ENCODE data around the gene TANGO6. TPM values are rescaled to one million over a fixed set of nuclear protein-coding genes. Genes with fewer than 3 reads are reported as not detected.

Gene TANGO6
- total RNA-seq, 6 donors from 2014 or later = 11.7 to 30.4 (median 15.5) TPM

DNA sequence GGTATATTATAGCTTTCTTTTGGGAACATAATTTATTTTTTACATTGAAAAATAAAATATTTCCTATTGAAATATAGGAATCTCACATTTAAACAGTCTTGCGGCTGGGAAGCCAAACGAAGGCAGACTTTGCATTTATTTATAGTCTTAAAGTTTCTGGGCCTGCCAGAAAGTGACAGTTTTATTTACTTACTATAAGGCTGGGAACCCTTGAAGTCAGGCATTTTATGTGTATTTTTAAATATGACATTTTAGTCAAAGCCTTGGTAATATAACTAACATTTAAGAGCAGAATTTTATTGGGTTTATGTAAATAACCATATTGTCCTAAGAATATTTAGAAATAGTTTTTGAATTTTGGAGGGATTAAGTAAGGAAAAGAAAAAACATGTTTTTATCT lies 97.5 kb downstream of the TANGO6 start:
- Histone ChIP-seq H3K9me3 (peaks cover 0 to 7% (median 3%) of the 10 kb centered on the region in 4 donors), H3K4me3 (no peak overlapping the region), H3K27me3 (no peaks in the 10 kb centered on the region), H3K27ac (no peak overlapping the region), H3K36me3 (no peaks in the 10 kb centered on the region), H3K4me1 (no peaks in the 10 kb centered on the region)
- TF ChIP-seq POLR2A (IDR thresholded peaks at IDR 0.05) (no peak), EP300 (IDR thresholded peaks at IDR 0.05) (no peak), POLR2AphosphoS5 (IDR thresholded peaks at IDR 0.05) (no peak)
- TF ChIP-seq, protein P1, sequence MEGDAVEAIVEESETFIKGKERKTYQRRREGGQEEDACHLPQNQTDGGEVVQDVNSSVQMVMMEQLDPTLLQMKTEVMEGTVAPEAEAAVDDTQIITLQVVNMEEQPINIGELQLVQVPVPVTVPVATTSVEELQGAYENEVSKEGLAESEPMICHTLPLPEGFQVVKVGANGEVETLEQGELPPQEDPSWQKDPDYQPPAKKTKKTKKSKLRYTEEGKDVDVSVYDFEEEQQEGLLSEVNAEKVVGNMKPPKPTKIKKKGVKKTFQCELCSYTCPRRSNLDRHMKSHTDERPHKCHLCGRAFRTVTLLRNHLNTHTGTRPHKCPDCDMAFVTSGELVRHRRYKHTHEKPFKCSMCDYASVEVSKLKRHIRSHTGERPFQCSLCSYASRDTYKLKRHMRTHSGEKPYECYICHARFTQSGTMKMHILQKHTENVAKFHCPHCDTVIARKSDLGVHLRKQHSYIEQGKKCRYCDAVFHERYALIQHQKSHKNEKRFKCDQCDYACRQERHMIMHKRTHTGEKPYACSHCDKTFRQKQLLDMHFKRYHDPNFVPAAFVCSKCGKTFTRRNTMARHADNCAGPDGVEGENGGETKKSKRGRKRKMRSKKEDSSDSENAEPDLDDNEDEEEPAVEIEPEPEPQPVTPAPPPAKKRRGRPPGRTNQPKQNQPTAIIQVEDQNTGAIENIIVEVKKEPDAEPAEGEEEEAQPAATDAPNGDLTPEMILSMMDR (IDR thresholded peaks at IDR 0.05) = no peak
- no peak for ATAC-seq (ENCODE audit: low FRiP score in 2 of 2)
- 86 to 88% methylated on average over 2 of the region's 2 CpGs for WGBS, 2 donors
- DNase-seq = no peak

DNA sequence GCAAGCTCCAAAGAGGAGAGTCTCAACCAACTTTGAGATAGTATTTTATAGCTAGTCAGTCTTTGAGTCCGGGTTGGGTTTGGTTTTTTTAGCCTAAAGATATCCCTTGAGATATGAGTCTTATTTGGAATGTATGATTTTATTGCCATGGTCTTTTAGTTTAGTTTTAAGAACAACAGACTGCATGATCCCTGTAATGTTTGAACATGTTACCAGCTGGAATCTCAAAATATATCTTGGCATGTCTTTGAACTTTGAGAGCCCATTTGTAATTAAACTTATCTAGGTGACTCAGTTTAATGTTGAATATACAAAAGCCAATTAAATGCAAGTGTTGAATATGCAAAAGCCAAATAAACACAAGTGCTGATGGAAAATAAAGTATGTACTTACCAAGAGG lies 100.6 kb downstream of the TANGO6 start:
- TF ChIP-seq POLR2A (IDR thresholded peaks at IDR 0.05) (no peak), POLR2AphosphoS5 (IDR thresholded peaks at IDR 0.05) (no peak), EP300 (IDR thresholded peaks at IDR 0.05) (no peak)
- TF ChIP-seq, protein P1 (IDR thresholded peaks at IDR 0.05) = no peak
- DNase-seq (no peak), ATAC-seq (ENCODE audit: low FRiP score in 2 of 2) (no peak)
- H3K27me3 ChIP-seq = no peaks in the 10 kb centered on the region
- H3K36me3 ChIP-seq = no peaks in the 10 kb centered on the region
- no peak overlapping the region for H3K27ac ChIP-seq
- H3K4me3 ChIP-seq = no peak overlapping the region
- H3K9me3 ChIP-seq = peaks cover 0 to 7% (median 3%) of the 10 kb centered on the region in 4 donors
- H3K4me1 ChIP-seq = no peaks in the 10 kb centered on the region
- 72 to 73% methylated on average over 1 of the region's 1 CpG for WGBS, 2 donors

DNA sequence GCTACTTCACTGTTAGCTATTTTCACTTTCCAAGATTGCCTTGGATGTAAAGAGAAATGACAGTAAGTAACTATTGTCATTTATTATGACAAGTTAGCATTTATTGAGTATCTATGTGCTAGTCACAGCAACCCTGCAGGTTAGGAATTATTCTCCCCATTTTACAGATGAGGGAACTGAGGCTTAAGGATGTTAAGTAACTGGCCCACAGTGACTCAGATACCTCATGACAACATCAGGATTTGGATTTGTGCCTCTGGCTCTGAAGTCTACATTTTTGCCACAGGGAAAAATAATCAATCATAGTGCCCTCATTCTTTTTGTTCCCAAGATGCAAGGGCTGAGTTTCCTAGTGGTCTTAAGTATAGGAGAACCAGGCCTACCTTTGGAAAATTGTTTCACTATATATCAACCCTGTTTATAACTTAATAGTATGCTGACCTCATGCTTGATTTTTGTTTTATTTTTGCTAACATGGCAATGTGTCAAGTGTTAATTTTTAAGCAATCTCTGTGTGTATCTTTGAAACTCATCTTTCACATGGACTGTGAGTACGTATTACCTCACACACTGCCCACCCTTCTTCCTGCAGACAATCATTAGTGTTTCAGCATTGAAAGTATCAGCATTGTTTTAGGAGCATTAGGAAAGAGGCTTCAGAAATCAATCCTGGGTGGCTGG lies 105.0 kb downstream of the TANGO6 start:
- Histone ChIP-seq H3K4me3 (no peak overlapping the region), H3K36me3 (no peaks in the 10 kb centered on the region), H3K27ac (no peak overlapping the region), H3K9me3 (peaks cover 0 to 7% (median 3%) of the 10 kb centered on the region in 4 donors), H3K27me3 (no peaks in the 10 kb centered on the region), H3K4me1 (peaks cover 0 to 4% (median 0%) of the 10 kb centered on the region in 4 donors)
- DNase-seq = no peak
- 83 to 84% methylated on average over 1 of the region's 1 CpG for WGBS, 2 donors
- TF ChIP-seq, protein P1 (IDR thresholded peaks at IDR 0.05) = no peak
- no peak for TF ChIP-seq POLR2A (IDR thresholded peaks at IDR 0.05)
- no peak for TF ChIP-seq POLR2AphosphoS5 (IDR thresholded peaks at IDR 0.05)
- TF ChIP-seq EP300 (IDR thresholded peaks at IDR 0.05) = no peak
- ATAC-seq (ENCODE audit: low FRiP score in 2 of 2) = no peak

DNA sequence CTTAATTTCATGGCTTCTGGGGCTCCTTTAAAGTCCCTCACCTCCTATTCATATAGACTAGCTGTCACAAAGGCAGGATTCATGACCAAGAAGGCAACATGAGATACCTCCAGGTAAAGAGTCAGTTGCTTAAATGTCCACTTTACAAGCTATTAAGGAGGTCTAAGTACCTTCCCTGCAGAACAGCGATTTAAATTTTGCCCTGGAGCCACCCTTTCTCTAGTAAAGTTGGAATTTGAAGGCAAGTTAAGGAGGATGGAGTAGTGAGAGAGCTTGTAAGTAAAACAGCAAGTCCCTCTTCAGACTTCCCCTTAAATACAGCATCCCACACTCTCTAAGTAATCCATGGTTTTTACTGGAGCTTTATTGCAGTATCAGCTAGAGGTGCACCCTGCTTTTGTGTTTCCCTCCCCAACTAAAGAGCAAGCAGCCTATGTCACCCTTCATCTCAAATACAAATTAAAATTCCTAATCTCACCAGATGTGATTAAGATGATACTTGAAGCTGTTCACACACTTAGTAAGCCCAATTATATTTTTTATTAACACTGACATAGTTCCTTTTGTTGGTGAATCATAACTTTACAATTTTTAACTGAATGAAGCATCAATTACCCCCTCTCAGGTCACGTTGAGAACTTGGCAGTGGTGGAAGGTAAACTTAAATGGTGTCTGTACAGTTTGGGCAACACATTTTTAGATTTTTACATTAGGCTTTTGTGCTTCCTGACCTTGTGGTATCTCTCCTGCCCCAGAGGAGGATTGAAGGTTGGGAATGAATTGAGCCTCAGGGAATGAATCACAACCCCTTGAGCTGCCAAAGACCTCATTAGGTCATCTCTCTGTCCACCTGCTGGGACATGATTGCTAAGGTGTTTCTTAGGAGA lies 108.9 kb downstream of the TANGO6 start:
- no peak overlapping the region for H3K4me3 ChIP-seq
- no peak for TF ChIP-seq EP300 (IDR thresholded peaks at IDR 0.05)
- DNase-seq (no peak), ATAC-seq (ENCODE audit: low FRiP score in 2 of 2) (no peak)
- H3K36me3 ChIP-seq = no peaks in the 10 kb centered on the region
- 64 to 79% methylated on average over 2 of the region's 2 CpGs for WGBS, 2 donors
- H3K27ac ChIP-seq = no peak overlapping the region
- H3K4me1 ChIP-seq = peaks cover 0 to 4% (median 0%) of the 10 kb centered on the region in 4 donors
- no peaks in the 10 kb centered on the region for H3K27me3 ChIP-seq
- no peaks in the 10 kb centered on the region for H3K9me3 ChIP-seq

DNA sequence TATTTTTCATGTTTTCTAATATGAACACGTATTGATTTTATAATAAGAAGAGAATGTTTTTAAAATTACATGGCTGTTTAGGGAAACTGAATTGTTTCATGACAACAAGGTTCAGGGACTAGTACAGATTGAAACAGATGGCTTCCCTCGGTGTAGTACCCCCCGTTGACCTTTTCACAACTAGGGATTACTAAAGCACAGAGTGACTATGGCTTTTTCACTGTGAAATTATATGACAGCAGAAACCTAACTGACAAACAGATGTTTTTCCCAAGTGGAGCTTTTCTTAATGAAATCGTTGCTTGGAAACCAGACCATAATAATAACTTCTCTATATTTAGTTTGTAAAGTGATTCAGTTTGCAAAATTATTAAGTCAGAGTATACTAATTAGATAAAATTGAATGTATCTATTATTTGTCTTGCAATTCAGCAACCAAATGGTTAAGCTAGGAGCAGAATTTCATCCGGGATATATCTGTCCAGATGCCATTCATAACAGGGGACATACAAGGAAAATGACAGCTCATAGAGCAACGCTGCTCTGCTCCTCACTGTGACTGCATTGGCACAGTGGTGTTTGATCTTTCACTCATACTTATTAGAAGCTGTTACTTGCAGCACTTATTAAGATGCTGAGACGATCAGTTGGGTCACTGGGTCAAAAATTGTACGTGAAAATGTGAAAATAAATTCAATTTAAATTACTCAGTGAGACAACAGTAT lies 111.7 kb downstream of the TANGO6 start:
- no peak overlapping the region for H3K4me3 ChIP-seq
- no peak for TF ChIP-seq POLR2A (IDR thresholded peaks at IDR 0.05)
- no peak for TF ChIP-seq EP300 (IDR thresholded peaks at IDR 0.05)
- TF ChIP-seq, protein P1 (IDR thresholded peaks at IDR 0.05) = no peak
- no peak for TF ChIP-seq POLR2AphosphoS5 (IDR thresholded peaks at IDR 0.05)
- no peaks in the 10 kb centered on the region for H3K36me3 ChIP-seq
- no peaks in the 10 kb centered on the region for H3K27me3 ChIP-seq
- no peak for DNase-seq
- WGBS, 2 donors = 54 to 59% methylated on average over 8 of the region's 8 CpGs
- H3K9me3 ChIP-seq = no peaks in the 10 kb centered on the region
- H3K4me1 ChIP-seq = peaks cover 0 to 4% (median 0%) of the 10 kb centered on the region in 4 donors
- H3K27ac ChIP-seq = no peak overlapping the region
- ATAC-seq (ENCODE audit: low FRiP score in 2 of 2) = no peak

Measured in upper lobe of left lung (tissue), 6 donors.